SU-DHL-6 (cell line): Measurements from ENCODE around the gene OBSCN.

Experiments
- H2AFZ ChIP-seq: fragments of 200-600 bp; sonication (generic); 2 replicates; pipeline ENCODE4 v1.6.1; 2014; ENCODE audit warnings: low read depth, mild to moderate bottlenecking, moderate library complexity, mixed read lengths, antibody characterized with exemption, low read length; ENCODE audit not compliant: severe bottlenecking
- H3F3A ChIP-seq: fragments of 200-600 bp; shearing (Covaris generic); 2 replicates; pipeline ENCODE4 v1.6.0; 2016; ENCODE audit warnings: antibody characterized with exemption, mild to moderate bottlenecking; ENCODE audit not compliant: insufficient read depth
- H3K27ac ChIP-seq: fragments of 200-600 bp; sonication (generic); 2 replicates; pipeline ENCODE4 v1.5.1; 2016; ENCODE audit warnings: low read depth, mild to moderate bottlenecking, low read length, moderate library complexity, mixed read lengths
- H3K27me3 ChIP-seq: fragments of 200-600 bp; sonication (generic), shearing (Covaris generic); 2 replicates; pipeline ENCODE4 v1.6.0; 2014; ENCODE audit warnings: mild to moderate bottlenecking, low read length
- H3K36me3 ChIP-seq: fragments of 200-600 bp; sonication (generic); 2 replicates; pipeline ENCODE4 v1.6.1; 2014; ENCODE audit warnings: mild to moderate bottlenecking, low read length, mixed read lengths
- H3K4me2 ChIP-seq: fragments of 300-600, 200-600 bp; shearing (Covaris generic), sonication (generic); 2 replicates; pipeline ENCODE4 v1.6.0; 2014; ENCODE audit warnings: low read length, low read depth, mild to moderate bottlenecking; ENCODE audit not compliant: poor library complexity, severe bottlenecking
- H3K4me3 ChIP-seq: fragments of 200-600 bp; sonication (generic); 2 replicates; pipeline ENCODE4 v1.5.1; 2014; ENCODE audit warnings: antibody characterized with exemption, low read length, mild to moderate bottlenecking, mixed read lengths; ENCODE audit not compliant: insufficient read depth, poor library complexity, severe bottlenecking
- H3K79me2 ChIP-seq: fragments of 200-600 bp; sonication (generic); 2 replicates; pipeline ENCODE4 v1.6.1; 2014; ENCODE audit warnings: mild to moderate bottlenecking, low read length, moderate library complexity; ENCODE audit not compliant: insufficient read depth
- H3K9ac ChIP-seq: fragments of 200-600 bp; sonication (generic); 2 replicates; pipeline ENCODE4 v1.7.0; 2014; ENCODE audit warnings: mild to moderate bottlenecking, low read length
- H3K9me2 ChIP-seq: fragments of 200-600 bp; sonication (generic); replicated peaks from 2 replicates; pipeline ENCODE4 v1.6.1; 2014; ENCODE audit warnings: low read length; ENCODE audit not compliant: insufficient read depth
- H3K9me3 ChIP-seq: fragments of 200-600 bp; sonication (generic); 2 replicates; pipeline ENCODE4 v1.6.1; 2014; ENCODE audit warnings: low read length, mixed read lengths; ENCODE audit not compliant: insufficient read depth
- H4K20me1 ChIP-seq: fragments of 200-600 bp; sonication (generic); 2 replicates; pipeline ENCODE4 v1.6.1; 2014; ENCODE audit warnings: low read depth, mild to moderate bottlenecking, antibody characterized with exemption, low read length, moderate library complexity, mixed read lengths
- CTCF ChIP-seq: fragments of 200-600 bp; sonication (generic); IDR thresholded peaks from one replicate; pipeline ENCODE4 v1.5.1; 2017; ENCODE audit warnings: antibody characterized with exemption, mild to moderate bottlenecking, low read length, moderate library complexity; ENCODE audit not compliant: insufficient read depth, poor library complexity, severe bottlenecking
- EZH2phosphoT487 ChIP-seq: fragments of 200-600 bp; sonication (generic), shearing (Covaris generic); conservative IDR thresholded peaks from 2 replicates; pipeline ENCODE4 v1.6.1; 2018; ENCODE audit warnings: mild to moderate bottlenecking, antibody characterized with exemption, low read length, moderate library complexity, mixed read lengths

Gene OBSCN

GRCh38 chr1:228373681-228374571, 166.1 kb downstream of the OBSCN start:
- no peaks in the 10 kb centered on the region for H3K36me3 ChIP-seq
- no peak overlapping the region for H3K9ac ChIP-seq
- H3K4me3 ChIP-seq = no peak overlapping the region
- no peaks in the 10 kb centered on the region for H3K9me3 ChIP-seq
- no peaks in the 10 kb centered on the region for H3K79me2 ChIP-seq
- TF ChIP-seq EZH2phosphoT487 = no peak
- no peak for TF ChIP-seq CTCF
- no peaks in the 10 kb centered on the region for H3K9me2 ChIP-seq
- no peaks in the 10 kb centered on the region for H4K20me1 ChIP-seq
- H3F3A ChIP-seq = no peaks in the 10 kb centered on the region
- H3K27ac ChIP-seq = no peak overlapping the region
- H2AFZ ChIP-seq = no peak overlapping the region
- H3K27me3 ChIP-seq = no peaks in the 10 kb centered on the region
- H3K4me2 ChIP-seq = no peak overlapping the region

GRCh38 chr1:228374711-228375577, 167.1 kb downstream of the OBSCN start:
- H4K20me1 ChIP-seq = no peaks in the 10 kb centered on the region
- H3F3A ChIP-seq = no peaks in the 10 kb centered on the region
- H3K79me2 ChIP-seq = no peaks in the 10 kb centered on the region
- H3K9ac ChIP-seq = no peak overlapping the region
- no peak overlapping the region for H3K27ac ChIP-seq
- H3K27me3 ChIP-seq = no peaks in the 10 kb centered on the region
- no peaks in the 10 kb centered on the region for H3K9me2 ChIP-seq
- H3K9me3 ChIP-seq = no peaks in the 10 kb centered on the region
- no peak overlapping the region for H2AFZ ChIP-seq
- no peak overlapping the region for H3K4me2 ChIP-seq
- no peaks in the 10 kb centered on the region for H3K36me3 ChIP-seq
- TF ChIP-seq EZH2phosphoT487 = no peak
- no peak for TF ChIP-seq CTCF
- H3K4me3 ChIP-seq = no peak overlapping the region

GRCh38 chr1:228375578-228376261, 167.9 kb downstream of the OBSCN start:
- TF ChIP-seq EZH2phosphoT487 (no peak), CTCF (no peak)
- Histone ChIP-seq H3K27me3 (no peaks in the 10 kb centered on the region), H3K4me2 (no peak overlapping the region), H3K4me3 (no peak overlapping the region), H3F3A (no peaks in the 10 kb centered on the region), H3K9ac (no peak overlapping the region), H3K9me2 (no peaks in the 10 kb centered on the region), H3K27ac (no peak overlapping the region), H3K9me3 (no peaks in the 10 kb centered on the region), H3K79me2 (no peaks in the 10 kb centered on the region), H4K20me1 (no peaks in the 10 kb centered on the region), H3K36me3 (no peaks in the 10 kb centered on the region), H2AFZ (no peak overlapping the region)
